Keratinocyte (primary cell): Measurements from ENCODE around the gene DDX4. TPM values are rescaled to one million over a fixed set of nuclear protein-coding genes. Genes with fewer than 3 reads are reported as not detected.
"Not testable (repeated sequence)": the region's sequence is repeated elsewhere in the genome, so short reads cannot be mapped to it uniquely, and the experiment has no call there.

Experiments
- DNase-seq: peaks from one replicate; pipeline ENCODE4 v3.0.0-alpha.2; 2011; ENCODE audit warnings: low read depth, missing footprints, low spot score
- FAIRE-seq: peaks from 2 replicates; lab custom pipeline; 2011; peaks lifted over from hg19 to GRCh38; lab: Jason Lieb, UNC
- H2AFZ ChIP-seq: 2 replicates; pipeline ENCODE4 v1.6.0; 2012; ENCODE audit warnings: low read length, control low read depth, inconsistent platforms; ENCODE audit not compliant: control insufficient read depth
- H3K27ac ChIP-seq: 2 replicates; pipeline ENCODE4 v1.5.1; 2011; ENCODE audit warnings: low read length; ENCODE audit not compliant: control insufficient read depth, insufficient read depth
- H3K27me3 ChIP-seq: 3 replicates; pipeline ENCODE4 v1.6.0; 2011; ENCODE audit warnings: low read length; ENCODE audit not compliant: control insufficient read depth, insufficient read depth; ENCODE audit errors: extremely low read depth
- H3K36me3 ChIP-seq, 2 experiments: 2 replicates in 1 of 2; 3 replicates in 1 of 2; pipeline ENCODE4 v1.5.1; 2011; ENCODE audit warnings: low read length in 2 of 2, mild to moderate bottlenecking in 1 of 2; ENCODE audit not compliant: control insufficient read depth in 2 of 2, insufficient read depth in 2 of 2; ENCODE audit errors: extremely low read depth in 1 of 2
- H3K4me1 ChIP-seq: 3 replicates; pipeline ENCODE4 v1.5.1; 2011; ENCODE audit warnings: low read length; ENCODE audit not compliant: control insufficient read depth, insufficient read depth; ENCODE audit errors: extremely low read depth
- H3K4me2 ChIP-seq: 3 replicates; pipeline ENCODE4 v1.6.0; 2011; ENCODE audit warnings: low read depth, low read length; ENCODE audit not compliant: control insufficient read depth, insufficient read depth; ENCODE audit errors: extremely low read depth
- H3K4me3 ChIP-seq, 3 experiments: fragments of 200-600 bp in 1 of 3; sonication (generic) in 1 of 3; 2 replicates in 2 of 3; 3 replicates in 1 of 3; pipeline ENCODE4 v1.5.1; 2011 to 2016; ENCODE audit warnings: low read length in 3 of 3, mild to moderate bottlenecking in 3 of 3, control low read depth in 2 of 3, inconsistent platforms in 1 of 3, low read depth in 1 of 3, mixed read lengths in 1 of 3, mixed run types in 1 of 3, moderate library complexity in 1 of 3; ENCODE audit not compliant: control insufficient read depth in 2 of 3, insufficient read depth in 2 of 3; ENCODE audit errors: extremely low read depth in 1 of 3
- H3K79me2 ChIP-seq: 2 replicates; pipeline ENCODE4 v1.6.0; 2012; ENCODE audit warnings: low read length; ENCODE audit not compliant: control insufficient read depth, insufficient read depth
- H3K9ac ChIP-seq: 3 replicates; pipeline ENCODE4 v1.6.0; 2011; ENCODE audit warnings: low read length; ENCODE audit not compliant: control insufficient read depth, insufficient read depth; ENCODE audit errors: extremely low read depth
- H3K9me1 ChIP-seq: 3 replicates; pipeline ENCODE4 v1.6.0; 2011; ENCODE audit warnings: low read length; ENCODE audit not compliant: control insufficient read depth, insufficient read depth; ENCODE audit errors: extremely low read depth
- H3K9me3 ChIP-seq: 2 replicates; pipeline ENCODE4 v1.5.1; 2012; ENCODE audit warnings: low read depth, low read length; ENCODE audit not compliant: control insufficient read depth
- H4K20me1 ChIP-seq: 3 replicates; pipeline ENCODE4 v1.6.0; 2011; ENCODE audit warnings: low read length; ENCODE audit not compliant: control insufficient read depth, insufficient read depth; ENCODE audit errors: extremely low read depth
- CTCF ChIP-seq, 3 experiments: IDR thresholded peaks in 1 of 3; conservative IDR thresholded peaks in 1 of 3; optimal IDR thresholded peaks in 1 of 3; 2 replicates in 2 of 3; 3 replicates in 1 of 3; pipeline versions ENCODE3 to v1.5.1; 2011; ENCODE audit warnings: low read length in 3 of 3, mild to moderate bottlenecking in 3 of 3, moderate library complexity in 2 of 3, control low read depth in 1 of 3, inconsistent platforms in 1 of 3; ENCODE audit not compliant: insufficient read depth in 2 of 3; ENCODE audit errors: extremely low read depth in 1 of 3
- EZH2 ChIP-seq: IDR thresholded peaks from one replicate; pipeline ENCODE4 v1.6.1; 2012; ENCODE audit warnings: inconsistent platforms, mild to moderate bottlenecking, low read length, moderate library complexity
- dilution Hi-C: fragments of 300-500 bp; cut with MboI; formaldehyde crosslinking; loops from one replicate; pipeline ENCODE4 v1.7.0; 2020; ENCODE audit warnings: low sequenced_read_pairs; ENCODE audit not compliant: extremely low pct_ligation_motif_present
- polyA plus RNA-seq, 5 experiments: library from polyadenylated mRNA; depleted of rRNA in 3 of 5; stranded (reverse) in 3 of 5; stranded (forward) in 1 of 5; unstranded in 1 of 5; fragments of >200 nt; gene quantifications; 1 replicate in 1 of 5; 2 replicates in 3 of 5; 3 replicates in 1 of 5; pipeline versions ENCODE4 v1.2.1 to v1.2.3, GENCODE V29; 2011 to 2012; ENCODE audit warnings: missing spikeins in 2 of 5, low read depth in 1 of 5, low replicate concordance in 1 of 5

DDX4 gene
- polyA plus RNA-seq, 1 donor (not counting 4 experiments of a cell fraction or from before 2014, with no cell fraction given): 0.04 TPM

- FAIRE-seq (no peak), DNase-seq (no peak)
- H3K9me3 ChIP-seq: no peaks in the 10 kb centered on the region
- H3K79me2 ChIP-seq: peaks cover 6% of the 10 kb centered on the region
- no peak overlapping the region for H3K27ac ChIP-seq
- no peaks in the 10 kb centered on the region for H3K27me3 ChIP-seq
- no peaks in the 10 kb centered on the region for H4K20me1 ChIP-seq
- H3K4me3 ChIP-seq: no peak overlapping the region
- H3K4me2 ChIP-seq: no peak overlapping the region
- H3K4me1 ChIP-seq: peaks cover 6% of the 10 kb centered on the region
- dilution Hi-C loops: no loop called here
- no peaks in the 10 kb centered on the region for H3K9me1 ChIP-seq
- H2AFZ ChIP-seq: no peak overlapping the region
- TF ChIP-seq EZH2: no peak
- TF ChIP-seq CTCF (optimal IDR thresholded peaks at IDR 0.05 in 1 of 3, IDR thresholded peaks at IDR 0.05 in 1 of 3, conservative IDR thresholded peaks at IDR 0.05 in 1 of 3; ENCODE audit: extremely low read depth in 1 of 3, insufficient read depth in 2 of 3, low read length in 3 of 3): no peak
- H3K9ac ChIP-seq: no peak overlapping the region
- no peaks in the 10 kb centered on the region for H3K36me3 ChIP-seq
These were observed 22.3 kb upstream of the DDX4 start for GRCh38 chr5:55715519-55716078.

GRCh38 chr5:55719026-55719425, 18.8 kb upstream of the DDX4 start:
- H3K27me3 ChIP-seq, H3K36me3 ChIP-seq, DNase-seq, H4K20me1 ChIP-seq, H3K9me3 ChIP-seq, H3K4me1 ChIP-seq, H3K9me1 ChIP-seq, H3K79me2 ChIP-seq, H3K4me3 ChIP-seq, FAIRE-seq, H3K9ac ChIP-seq, H2AFZ ChIP-seq, H3K4me2 ChIP-seq, dilution Hi-C loops, H3K27ac ChIP-seq: not testable (repeated sequence)

GRCh38 chr5:55720188-55720703, 17.6 kb upstream of the DDX4 start:
- dilution Hi-C loops: no loop called here
- no peak for FAIRE-seq
- H4K20me1 ChIP-seq: no peaks in the 10 kb centered on the region
- H3K27ac ChIP-seq: no peak overlapping the region
- no peaks in the 10 kb centered on the region for H3K79me2 ChIP-seq
- no peaks in the 10 kb centered on the region for H3K4me1 ChIP-seq
- no peak overlapping the region for H3K9ac ChIP-seq
- H2AFZ ChIP-seq: no peak overlapping the region
- no peak overlapping the region for H3K4me3 ChIP-seq
- H3K9me1 ChIP-seq: no peaks in the 10 kb centered on the region
- H3K27me3 ChIP-seq: no peaks in the 10 kb centered on the region
- DNase-seq: no peak
- TF ChIP-seq EZH2: no peak
- no peak for TF ChIP-seq CTCF (optimal IDR thresholded peaks at IDR 0.05 in 1 of 3, IDR thresholded peaks at IDR 0.05 in 1 of 3, conservative IDR thresholded peaks at IDR 0.05 in 1 of 3; ENCODE audit: extremely low read depth in 1 of 3, insufficient read depth in 2 of 3, low read length in 3 of 3)
- no peak overlapping the region for H3K4me2 ChIP-seq
- H3K36me3 ChIP-seq: no peaks in the 10 kb centered on the region
- no peaks in the 10 kb centered on the region for H3K9me3 ChIP-seq
